ENCODE data around the gene BLACAT1. TPM values are rescaled to one million over a fixed set of nuclear protein-coding genes. Genes with fewer than 3 reads are reported as not detected.

Gene BLACAT1
- total and polyA plus RNA-seq, 2 of the 8 experiments (the other 6 are each of a cell fraction or from before 2014, with no cell fraction given) = 3.5 to 10.5 TPM

DNA sequence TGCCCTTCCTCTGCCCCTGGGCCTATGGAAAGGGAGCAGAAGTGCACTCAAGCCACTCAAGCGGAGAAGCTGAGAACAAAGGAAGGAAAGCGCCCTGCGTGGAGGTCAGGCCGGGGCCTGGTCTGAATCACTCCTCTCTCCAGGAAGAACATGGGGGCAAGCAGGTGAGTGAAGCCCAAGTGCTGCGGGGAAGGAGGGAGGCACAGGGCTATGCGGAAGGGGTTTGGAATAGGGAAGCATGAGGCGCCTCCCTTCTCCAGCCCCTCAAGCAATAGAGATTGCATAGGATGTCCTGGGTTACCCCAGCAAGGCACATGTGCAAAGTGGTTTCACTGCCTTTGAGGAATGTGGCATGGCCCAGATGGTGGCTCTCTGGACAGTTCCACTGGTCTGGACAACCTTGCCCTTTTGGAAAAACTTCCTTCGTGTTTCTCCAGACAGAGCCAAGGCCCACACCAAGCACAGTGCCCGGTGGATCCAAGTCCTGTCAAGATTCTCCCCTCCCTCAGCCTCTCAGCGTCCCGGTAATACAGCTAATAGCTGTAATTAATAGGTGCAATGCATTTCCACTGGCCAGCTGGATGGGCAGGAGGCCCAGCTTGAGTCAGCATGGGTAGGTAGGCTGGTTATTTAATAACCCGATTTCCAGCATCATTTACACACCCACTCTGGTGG is 13.7 kb downstream of the BLACAT1 start (continued):
- TF ChIP-seq BRCA1 (IDR thresholded peaks at IDR 0.05; ENCODE audit: low read depth, low read length) (no peak), RAD21 (IDR thresholded peaks at IDR 0.05 in 1 of 2, conservative IDR thresholded peaks at IDR 0.05 in 1 of 2; ENCODE audit: low read depth in 2 of 2, low read length in 2 of 2) (no peak), CTBP2 (IDR thresholded peaks at IDR 0.05; ENCODE audit: borderline replicate concordance, insufficient read depth, insufficient read length, low read length) (no peak), SP1 (IDR thresholded peaks at IDR 0.05; ENCODE audit: low read depth, low read length) (no peak), EP300 (IDR thresholded peaks at IDR 0.05; ENCODE audit: borderline replicate concordance in 1 of 2, low read depth in 2 of 2, low read length in 2 of 2) (no peak), CBX8 (IDR thresholded peaks at IDR 0.05; ENCODE audit: borderline replicate concordance, low read depth, low read length) (no peak), POLR2AphosphoS5 (IDR thresholded peaks at IDR 0.05; ENCODE audit: low read depth, low read length) (no peak)
- TF ChIP-seq, protein P1, sequence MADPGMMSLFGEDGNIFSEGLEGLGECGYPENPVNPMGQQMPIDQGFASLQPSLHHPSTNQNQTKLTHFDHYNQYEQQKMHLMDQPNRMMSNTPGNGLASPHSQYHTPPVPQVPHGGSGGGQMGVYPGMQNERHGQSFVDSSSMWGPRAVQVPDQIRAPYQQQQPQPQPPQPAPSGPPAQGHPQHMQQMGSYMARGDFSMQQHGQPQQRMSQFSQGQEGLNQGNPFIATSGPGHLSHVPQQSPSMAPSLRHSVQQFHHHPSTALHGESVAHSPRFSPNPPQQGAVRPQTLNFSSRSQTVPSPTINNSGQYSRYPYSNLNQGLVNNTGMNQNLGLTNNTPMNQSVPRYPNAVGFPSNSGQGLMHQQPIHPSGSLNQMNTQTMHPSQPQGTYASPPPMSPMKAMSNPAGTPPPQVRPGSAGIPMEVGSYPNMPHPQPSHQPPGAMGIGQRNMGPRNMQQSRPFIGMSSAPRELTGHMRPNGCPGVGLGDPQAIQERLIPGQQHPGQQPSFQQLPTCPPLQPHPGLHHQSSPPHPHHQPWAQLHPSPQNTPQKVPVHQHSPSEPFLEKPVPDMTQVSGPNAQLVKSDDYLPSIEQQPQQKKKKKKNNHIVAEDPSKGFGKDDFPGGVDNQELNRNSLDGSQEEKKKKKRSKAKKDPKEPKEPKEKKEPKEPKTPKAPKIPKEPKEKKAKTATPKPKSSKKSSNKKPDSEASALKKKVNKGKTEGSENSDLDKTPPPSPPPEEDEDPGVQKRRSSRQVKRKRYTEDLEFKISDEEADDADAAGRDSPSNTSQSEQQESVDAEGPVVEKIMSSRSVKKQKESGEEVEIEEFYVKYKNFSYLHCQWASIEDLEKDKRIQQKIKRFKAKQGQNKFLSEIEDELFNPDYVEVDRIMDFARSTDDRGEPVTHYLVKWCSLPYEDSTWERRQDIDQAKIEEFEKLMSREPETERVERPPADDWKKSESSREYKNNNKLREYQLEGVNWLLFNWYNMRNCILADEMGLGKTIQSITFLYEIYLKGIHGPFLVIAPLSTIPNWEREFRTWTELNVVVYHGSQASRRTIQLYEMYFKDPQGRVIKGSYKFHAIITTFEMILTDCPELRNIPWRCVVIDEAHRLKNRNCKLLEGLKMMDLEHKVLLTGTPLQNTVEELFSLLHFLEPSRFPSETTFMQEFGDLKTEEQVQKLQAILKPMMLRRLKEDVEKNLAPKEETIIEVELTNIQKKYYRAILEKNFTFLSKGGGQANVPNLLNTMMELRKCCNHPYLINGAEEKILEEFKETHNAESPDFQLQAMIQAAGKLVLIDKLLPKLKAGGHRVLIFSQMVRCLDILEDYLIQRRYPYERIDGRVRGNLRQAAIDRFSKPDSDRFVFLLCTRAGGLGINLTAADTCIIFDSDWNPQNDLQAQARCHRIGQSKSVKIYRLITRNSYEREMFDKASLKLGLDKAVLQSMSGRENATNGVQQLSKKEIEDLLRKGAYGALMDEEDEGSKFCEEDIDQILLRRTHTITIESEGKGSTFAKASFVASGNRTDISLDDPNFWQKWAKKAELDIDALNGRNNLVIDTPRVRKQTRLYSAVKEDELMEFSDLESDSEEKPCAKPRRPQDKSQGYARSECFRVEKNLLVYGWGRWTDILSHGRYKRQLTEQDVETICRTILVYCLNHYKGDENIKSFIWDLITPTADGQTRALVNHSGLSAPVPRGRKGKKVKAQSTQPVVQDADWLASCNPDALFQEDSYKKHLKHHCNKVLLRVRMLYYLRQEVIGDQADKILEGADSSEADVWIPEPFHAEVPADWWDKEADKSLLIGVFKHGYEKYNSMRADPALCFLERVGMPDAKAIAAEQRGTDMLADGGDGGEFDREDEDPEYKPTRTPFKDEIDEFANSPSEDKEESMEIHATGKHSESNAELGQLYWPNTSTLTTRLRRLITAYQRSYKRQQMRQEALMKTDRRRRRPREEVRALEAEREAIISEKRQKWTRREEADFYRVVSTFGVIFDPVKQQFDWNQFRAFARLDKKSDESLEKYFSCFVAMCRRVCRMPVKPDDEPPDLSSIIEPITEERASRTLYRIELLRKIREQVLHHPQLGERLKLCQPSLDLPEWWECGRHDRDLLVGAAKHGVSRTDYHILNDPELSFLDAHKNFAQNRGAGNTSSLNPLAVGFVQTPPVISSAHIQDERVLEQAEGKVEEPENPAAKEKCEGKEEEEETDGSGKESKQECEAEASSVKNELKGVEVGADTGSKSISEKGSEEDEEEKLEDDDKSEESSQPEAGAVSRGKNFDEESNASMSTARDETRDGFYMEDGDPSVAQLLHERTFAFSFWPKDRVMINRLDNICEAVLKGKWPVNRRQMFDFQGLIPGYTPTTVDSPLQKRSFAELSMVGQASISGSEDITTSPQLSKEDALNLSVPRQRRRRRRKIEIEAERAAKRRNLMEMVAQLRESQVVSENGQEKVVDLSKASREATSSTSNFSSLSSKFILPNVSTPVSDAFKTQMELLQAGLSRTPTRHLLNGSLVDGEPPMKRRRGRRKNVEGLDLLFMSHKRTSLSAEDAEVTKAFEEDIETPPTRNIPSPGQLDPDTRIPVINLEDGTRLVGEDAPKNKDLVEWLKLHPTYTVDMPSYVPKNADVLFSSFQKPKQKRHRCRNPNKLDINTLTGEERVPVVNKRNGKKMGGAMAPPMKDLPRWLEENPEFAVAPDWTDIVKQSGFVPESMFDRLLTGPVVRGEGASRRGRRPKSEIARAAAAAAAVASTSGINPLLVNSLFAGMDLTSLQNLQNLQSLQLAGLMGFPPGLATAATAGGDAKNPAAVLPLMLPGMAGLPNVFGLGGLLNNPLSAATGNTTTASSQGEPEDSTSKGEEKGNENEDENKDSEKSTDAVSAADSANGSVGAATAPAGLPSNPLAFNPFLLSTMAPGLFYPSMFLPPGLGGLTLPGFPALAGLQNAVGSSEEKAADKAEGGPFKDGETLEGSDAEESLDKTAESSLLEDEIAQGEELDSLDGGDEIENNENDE (IDR thresholded peaks at IDR 0.05; ENCODE audit: insufficient replicate concordance, low read length) = no peak
